HG02571 (cell line): ENCODE measurements around the gene ADAMTS6.
"Not testable (repeated sequence)": the region's sequence is repeated elsewhere in the genome, so short reads cannot be mapped to it uniquely, and the experiment has no call there.

Experiments used
- ATAC-seq: cut with Tn5 transposase; IDR thresholded peaks from one replicate; pipeline ENCODE4 v1.9.1; 2021; ENCODE audit warnings: mild to moderate bottlenecking, moderate library complexity; ENCODE audit not compliant: unreplicated experiment

Gene ADAMTS6

GRCh38 chr5:65382582-65382981, 99.1 kb downstream of the ADAMTS6 start:
- ATAC-seq, result no peak

GRCh38 chr5:65370505-65370904, 111.2 kb downstream of the ADAMTS6 start:
- not testable (repeated sequence) for ATAC-seq

- no peak for ATAC-seq
Observed at GRCh38 chr5:65366655-65367054, 115.1 kb downstream of the ADAMTS6 start.

- ATAC-seq, result no peak
Observed at GRCh38 chr5:65364907-65365306, 116.8 kb downstream of the ADAMTS6 start.

GRCh38 chr5:65363499-65363898, 118.2 kb downstream of the ADAMTS6 start:
- no peak for ATAC-seq

GRCh38 chr5:65359981-65360380, 121.7 kb downstream of the ADAMTS6 start:
- ATAC-seq, result no peak

- no peak for ATAC-seq
Observed at GRCh38 chr5:65359569-65359968, 122.2 kb downstream of the ADAMTS6 start.

- ATAC-seq, result no peak
Observed at GRCh38 chr5:65356274-65356673, 125.4 kb downstream of the ADAMTS6 start.

- ATAC-seq, result no peak
Observed at GRCh38 chr5:65355301-65355700, 126.4 kb downstream of the ADAMTS6 start.

GRCh38 chr5:65341835-65342234, 139.9 kb downstream of the ADAMTS6 start:
- no peak for ATAC-seq

- no peak for ATAC-seq
Observed at GRCh38 chr5:65338606-65339151, 143.0 kb downstream of the ADAMTS6 start.

- ATAC-seq, result no peak
Observed at GRCh38 chr5:65334077-65334476, 147.6 kb downstream of the ADAMTS6 start.

GRCh38 chr5:65332591-65332990, 149.1 kb downstream of the ADAMTS6 start:
- no peak for ATAC-seq

- no peak for ATAC-seq
Observed at GRCh38 chr5:65329266-65329665, 152.5 kb downstream of the ADAMTS6 start.

GRCh38 chr5:65327582-65327981, 154.1 kb downstream of the ADAMTS6 start:
- ATAC-seq, result no peak

GRCh38 chr5:65326922-65327321, 154.8 kb downstream of the ADAMTS6 start:
- no peak for ATAC-seq

GRCh38 chr5:65324226-65324625, 157.5 kb downstream of the ADAMTS6 start:
- ATAC-seq, result no peak

- not testable (repeated sequence) for ATAC-seq
Observed at GRCh38 chr5:65320704-65321103, 161.0 kb downstream of the ADAMTS6 start.

- no peak for ATAC-seq
Observed at GRCh38 chr5:65320250-65320649, 161.5 kb downstream of the ADAMTS6 start.

GRCh38 chr5:65307931-65308330, 173.8 kb downstream of the ADAMTS6 start:
- ATAC-seq, result no peak

- ATAC-seq, result no peak
Observed at GRCh38 chr5:65307088-65307487, 174.6 kb downstream of the ADAMTS6 start.

GRCh38 chr5:65305913-65306312, 175.8 kb downstream of the ADAMTS6 start:
- no peak for ATAC-seq

GRCh38 chr5:65299861-65300260, 181.9 kb downstream of the ADAMTS6 start:
- ATAC-seq, result no peak
